ENCODE measurements around the gene LRRC7.

LRRC7 gene

DNA sequence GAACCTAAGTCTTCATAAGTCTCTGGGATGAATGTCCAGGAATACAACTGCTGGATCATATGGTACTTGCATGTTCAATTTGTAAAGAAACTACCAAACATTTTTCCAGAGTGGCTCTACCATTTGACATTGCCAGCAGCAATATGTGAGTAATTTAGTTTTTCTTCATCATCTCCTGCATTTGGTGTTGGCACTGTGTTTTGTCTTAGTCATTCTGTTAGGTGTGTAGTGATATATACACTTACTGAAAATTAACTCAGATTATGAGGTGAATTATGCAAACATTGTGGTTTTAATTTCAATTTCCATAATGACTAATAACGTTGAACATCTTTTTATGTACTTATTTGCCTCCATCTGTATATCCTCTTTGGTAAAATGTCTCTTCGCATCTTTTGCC lies 499.0 kb downstream of the LRRC7 start:
- TF ChIP-seq, protein P1, sequence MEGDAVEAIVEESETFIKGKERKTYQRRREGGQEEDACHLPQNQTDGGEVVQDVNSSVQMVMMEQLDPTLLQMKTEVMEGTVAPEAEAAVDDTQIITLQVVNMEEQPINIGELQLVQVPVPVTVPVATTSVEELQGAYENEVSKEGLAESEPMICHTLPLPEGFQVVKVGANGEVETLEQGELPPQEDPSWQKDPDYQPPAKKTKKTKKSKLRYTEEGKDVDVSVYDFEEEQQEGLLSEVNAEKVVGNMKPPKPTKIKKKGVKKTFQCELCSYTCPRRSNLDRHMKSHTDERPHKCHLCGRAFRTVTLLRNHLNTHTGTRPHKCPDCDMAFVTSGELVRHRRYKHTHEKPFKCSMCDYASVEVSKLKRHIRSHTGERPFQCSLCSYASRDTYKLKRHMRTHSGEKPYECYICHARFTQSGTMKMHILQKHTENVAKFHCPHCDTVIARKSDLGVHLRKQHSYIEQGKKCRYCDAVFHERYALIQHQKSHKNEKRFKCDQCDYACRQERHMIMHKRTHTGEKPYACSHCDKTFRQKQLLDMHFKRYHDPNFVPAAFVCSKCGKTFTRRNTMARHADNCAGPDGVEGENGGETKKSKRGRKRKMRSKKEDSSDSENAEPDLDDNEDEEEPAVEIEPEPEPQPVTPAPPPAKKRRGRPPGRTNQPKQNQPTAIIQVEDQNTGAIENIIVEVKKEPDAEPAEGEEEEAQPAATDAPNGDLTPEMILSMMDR (conservative IDR thresholded peaks at IDR 0.05): no peak
- no peak overlapping the region for H3K27ac ChIP-seq

DNA sequence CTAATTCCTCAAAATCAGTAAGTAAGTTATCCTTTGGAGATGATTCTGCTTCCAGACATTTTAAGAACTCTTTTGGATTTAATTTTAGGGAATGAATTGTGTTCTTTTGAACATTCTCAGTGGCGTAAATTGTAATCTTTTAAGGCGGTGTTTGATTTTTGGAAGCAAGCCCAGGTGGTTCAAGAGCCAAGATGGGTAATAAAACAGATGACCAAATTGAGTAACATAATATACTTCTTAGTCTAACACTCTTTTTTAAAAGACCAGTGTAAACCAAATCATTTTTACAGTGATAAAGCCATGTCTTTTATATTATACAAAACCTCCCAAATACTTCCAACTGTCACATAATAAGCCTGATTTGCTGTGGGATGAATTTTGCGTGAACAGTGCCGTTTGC lies 503.9 kb downstream of the LRRC7 start:
- TF ChIP-seq, protein P1 (conservative IDR thresholded peaks at IDR 0.05): no peak
- H3K27ac ChIP-seq: no peak overlapping the region

DNA sequence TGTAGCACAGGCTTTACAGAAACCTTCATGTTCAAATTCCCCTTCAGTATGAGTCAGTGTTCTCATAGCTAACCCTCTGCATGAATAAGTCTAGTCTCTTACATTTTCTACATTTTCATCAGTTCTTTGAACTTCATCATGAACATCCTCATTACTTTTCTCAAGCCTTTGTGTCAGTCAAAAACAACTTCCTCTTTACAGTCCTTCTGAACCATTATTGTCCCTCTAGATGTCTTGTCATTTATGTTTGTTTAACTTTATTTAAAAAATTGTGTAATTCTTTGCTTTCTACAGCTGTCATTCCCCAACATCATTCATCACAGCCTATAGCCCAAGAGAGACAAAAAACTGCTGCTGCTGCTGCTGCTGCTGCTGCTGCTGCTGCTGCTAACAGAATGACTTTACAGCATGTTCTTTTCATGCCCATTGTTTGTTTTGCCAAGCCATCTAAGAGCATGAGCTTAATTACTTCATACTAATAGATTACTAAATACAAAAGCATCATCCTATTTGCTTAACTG lies 504.6 kb downstream of the LRRC7 start:
- H3K27ac ChIP-seq: no peak overlapping the region
- TF ChIP-seq, protein P1 (conservative IDR thresholded peaks at IDR 0.05): no peak

DNA sequence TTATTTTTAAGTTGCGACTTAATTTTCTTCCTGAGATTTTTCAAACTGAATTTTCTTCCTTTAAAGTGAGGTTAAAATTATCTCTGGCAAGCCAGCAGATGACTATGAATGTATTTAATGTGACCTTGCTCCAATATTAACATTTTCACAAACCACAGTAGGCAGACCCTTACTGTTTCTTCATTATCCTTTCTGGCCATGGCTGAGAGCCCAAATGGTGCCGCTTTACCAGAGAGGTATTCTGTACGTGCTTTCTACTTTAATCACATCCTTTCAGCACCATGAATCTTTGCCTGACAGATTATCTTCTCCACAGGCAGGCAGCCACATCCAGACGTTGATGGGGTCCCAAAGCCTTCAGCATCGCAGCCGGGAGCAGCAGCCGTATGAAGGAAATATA lies 508.0 kb downstream of the LRRC7 start:
- no peak overlapping the region for H3K27ac ChIP-seq
- TF ChIP-seq, protein P1 (conservative IDR thresholded peaks at IDR 0.05): no peak

DNA sequence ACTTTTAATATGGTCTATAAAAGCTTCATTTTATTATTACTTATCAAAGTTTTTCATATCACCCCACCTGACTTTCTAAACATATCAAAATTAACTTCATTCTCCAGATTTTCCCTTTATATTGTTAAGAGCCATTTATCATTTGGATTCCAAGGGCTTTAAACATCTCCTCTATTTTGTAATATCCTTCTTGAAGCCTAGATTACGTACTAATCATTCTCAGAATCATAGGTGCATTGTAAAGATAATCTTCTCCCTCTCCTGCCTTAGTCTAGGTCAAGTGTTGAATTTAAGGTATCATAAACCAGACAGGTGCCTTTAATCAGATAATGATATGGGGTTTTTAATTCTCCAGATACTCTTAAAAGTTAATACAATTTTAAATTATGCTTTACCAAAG lies 509.3 kb downstream of the LRRC7 start:
- TF ChIP-seq, protein P1 (conservative IDR thresholded peaks at IDR 0.05): no peak
- H3K27ac ChIP-seq: no peak overlapping the region

DNA sequence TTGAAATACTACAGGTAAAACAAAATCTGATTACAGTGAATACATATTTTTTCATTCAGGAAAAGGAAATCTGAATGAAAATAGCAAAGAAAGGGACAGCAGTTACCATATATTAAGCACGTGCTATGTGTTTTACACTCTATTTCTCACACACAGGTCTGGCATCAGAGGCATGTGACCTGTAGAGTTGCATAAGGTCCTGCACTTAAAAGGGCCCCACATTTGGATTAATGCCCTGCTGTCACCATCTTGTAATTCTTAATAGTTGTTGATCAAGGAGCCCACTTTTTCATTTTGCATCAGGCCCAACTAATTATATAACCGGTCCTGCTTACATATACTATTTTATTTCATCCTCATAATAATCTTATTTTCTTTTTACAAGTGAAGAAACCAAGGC lies 511.8 kb downstream of the LRRC7 start:
- TF ChIP-seq, protein P1 (conservative IDR thresholded peaks at IDR 0.05): no peak
- H3K27ac ChIP-seq: no peak overlapping the region

DNA sequence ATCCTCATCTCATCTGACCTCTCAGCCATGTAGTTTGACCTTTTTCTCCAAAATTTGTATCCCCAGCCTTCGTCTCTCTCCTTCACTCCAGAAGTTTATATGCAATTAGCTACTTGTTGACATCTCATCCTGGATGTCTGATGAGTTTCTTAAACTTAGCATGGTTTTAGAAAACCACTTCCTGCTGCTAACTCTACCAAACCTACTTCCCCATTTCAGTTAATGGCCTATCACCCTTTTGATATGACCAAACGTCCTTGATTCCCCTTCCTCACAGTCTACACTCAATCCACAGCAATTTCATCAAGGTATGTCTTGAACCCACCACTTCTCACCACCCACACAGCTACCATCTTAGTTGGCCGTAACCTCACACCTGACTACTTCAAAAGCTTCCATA lies 515.8 kb downstream of the LRRC7 start:
- H3K27ac ChIP-seq: no peak overlapping the region

More for the DNA sequence above, 515.8 kb downstream of the LRRC7 start:
- TF ChIP-seq, protein P1 (conservative IDR thresholded peaks at IDR 0.05): no peak
